GM19099 (cell line): ENCODE measurements around the gene VPS51.

Experiments used
- POLR2A ChIP-seq: IDR thresholded peaks from 3 replicates; pipeline ENCODE4 v1.6.1; 2011; ENCODE audit warnings: low read depth; ENCODE audit not compliant: insufficient read length; ENCODE audit errors: extremely low read depth

VPS51 gene

GRCh38 chr11:65151331-65151899 is 55.4 kb downstream of the VPS51 start:
- TF ChIP-seq POLR2A, result no peak

GRCh38 chr11:65152122-65152521 is 56.1 kb downstream of the VPS51 start:
- TF ChIP-seq POLR2A, result no peak

DNA sequence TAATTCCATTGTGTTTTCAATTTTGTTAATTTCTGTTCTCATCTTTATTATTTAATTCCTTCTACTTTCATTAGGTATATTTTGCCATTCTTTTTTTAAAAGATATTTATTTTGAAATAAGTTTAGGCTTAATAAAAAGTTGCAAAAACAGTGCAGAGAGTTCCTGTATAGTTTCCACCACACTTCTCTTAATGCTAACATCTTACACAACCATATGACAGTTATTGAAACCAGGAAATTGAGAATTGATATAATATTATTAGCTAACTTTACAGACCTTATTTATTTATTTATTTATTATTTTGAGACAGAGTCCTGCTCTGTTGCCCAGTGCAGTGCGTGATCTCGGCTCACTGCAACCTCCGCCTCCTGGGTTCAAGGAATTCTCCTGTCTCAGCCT is 60.2 kb downstream of the VPS51 start:
- no peak for TF ChIP-seq POLR2A

GRCh38 chr11:65156926-65157325 is 60.9 kb downstream of the VPS51 start:
- TF ChIP-seq POLR2A, result no peak

DNA sequence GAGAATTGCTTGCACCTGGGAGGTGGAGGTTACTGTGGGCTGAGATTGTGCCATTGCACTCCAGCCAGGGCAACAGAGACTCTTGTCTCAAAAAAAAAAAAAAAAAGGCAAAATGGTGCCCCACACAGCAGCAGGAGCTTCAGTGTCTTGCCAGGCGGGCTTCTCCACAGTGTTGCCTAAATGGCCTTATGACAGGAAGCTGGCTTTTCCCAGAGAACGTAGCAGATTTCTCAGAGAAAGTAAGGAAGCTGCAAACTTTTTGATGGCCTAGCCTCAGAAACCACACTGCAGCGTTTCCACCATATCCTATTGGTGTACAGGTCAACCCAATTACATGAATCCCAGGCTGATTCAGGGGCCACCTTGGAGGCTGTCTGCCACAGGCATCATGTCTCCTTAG is 61.3 kb downstream of the VPS51 start:
- no peak for TF ChIP-seq POLR2A

GRCh38 chr11:65159012-65159411 is 63.0 kb downstream of the VPS51 start:
- no peak for TF ChIP-seq POLR2A

DNA sequence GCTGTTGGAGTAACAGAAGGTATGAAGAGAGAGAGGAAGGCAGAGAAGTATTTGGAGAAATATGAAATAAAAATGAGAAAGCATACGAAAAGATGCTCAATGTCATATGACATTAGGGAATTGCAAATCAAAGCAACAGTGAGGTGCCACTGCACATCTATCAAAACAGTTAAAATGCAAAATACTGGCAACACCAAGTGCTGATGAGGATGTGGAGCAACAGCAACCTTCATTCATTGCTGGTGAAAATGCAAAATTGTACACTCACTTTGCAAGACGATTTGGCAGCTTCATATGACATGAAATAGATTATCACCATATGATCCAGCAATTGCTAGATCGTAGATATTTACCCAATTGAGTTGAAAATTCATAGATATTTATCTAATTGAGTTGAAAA is 64.6 kb downstream of the VPS51 start:
- TF ChIP-seq POLR2A, result no peak
